ENCODE results near the gene EVC2.

DNA sequence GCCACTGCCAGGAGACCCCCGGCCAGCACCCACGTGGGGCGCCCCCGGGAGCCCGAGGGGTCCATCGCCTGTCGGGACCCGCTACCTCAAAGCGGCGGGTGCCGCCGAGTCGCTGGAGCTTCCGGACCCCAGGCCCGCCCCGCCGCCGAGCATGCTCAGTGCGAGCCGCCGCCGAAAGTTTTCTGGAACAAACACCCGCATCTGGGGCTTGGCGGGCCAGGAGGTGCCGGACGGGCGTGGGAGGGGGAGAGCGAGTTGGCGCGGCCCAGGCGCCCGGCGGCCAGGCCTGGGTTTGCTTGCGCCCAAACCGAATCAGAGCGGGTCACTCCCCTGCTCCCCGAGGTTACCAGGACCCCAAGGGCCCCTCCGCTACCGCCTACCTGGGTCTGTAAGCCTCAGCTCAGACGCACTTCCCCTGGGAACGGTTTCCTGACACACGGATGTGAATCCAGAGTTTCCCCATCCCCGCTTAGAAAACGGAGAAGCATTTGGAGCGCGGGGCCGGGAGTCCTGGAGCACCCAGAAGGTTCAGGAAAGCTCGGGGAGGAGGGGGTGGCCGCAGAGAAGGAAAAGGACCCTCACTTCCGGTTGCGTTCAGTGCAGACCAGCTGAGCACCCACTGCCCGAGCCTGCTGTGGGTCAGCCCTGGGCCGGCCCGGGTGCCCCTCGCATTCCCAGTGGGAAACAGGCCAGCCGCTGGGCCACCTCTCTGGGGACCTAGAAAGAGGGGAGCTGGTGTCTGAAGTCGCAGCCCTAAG lies at the start of gene EVC2:
- TF ChIP-seq, protein P1, sequence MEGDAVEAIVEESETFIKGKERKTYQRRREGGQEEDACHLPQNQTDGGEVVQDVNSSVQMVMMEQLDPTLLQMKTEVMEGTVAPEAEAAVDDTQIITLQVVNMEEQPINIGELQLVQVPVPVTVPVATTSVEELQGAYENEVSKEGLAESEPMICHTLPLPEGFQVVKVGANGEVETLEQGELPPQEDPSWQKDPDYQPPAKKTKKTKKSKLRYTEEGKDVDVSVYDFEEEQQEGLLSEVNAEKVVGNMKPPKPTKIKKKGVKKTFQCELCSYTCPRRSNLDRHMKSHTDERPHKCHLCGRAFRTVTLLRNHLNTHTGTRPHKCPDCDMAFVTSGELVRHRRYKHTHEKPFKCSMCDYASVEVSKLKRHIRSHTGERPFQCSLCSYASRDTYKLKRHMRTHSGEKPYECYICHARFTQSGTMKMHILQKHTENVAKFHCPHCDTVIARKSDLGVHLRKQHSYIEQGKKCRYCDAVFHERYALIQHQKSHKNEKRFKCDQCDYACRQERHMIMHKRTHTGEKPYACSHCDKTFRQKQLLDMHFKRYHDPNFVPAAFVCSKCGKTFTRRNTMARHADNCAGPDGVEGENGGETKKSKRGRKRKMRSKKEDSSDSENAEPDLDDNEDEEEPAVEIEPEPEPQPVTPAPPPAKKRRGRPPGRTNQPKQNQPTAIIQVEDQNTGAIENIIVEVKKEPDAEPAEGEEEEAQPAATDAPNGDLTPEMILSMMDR (optimal IDR thresholded peaks at IDR 0.05 in 1 of 3, IDR thresholded peaks at IDR 0.05 in 1 of 3, conservative IDR thresholded peaks at IDR 0.05 in 1 of 3; ENCODE audit: extremely low read depth in 1 of 3, insufficient read depth in 2 of 3, low read length in 3 of 3): no peak
- no peak for TF ChIP-seq EZH2 (IDR thresholded peaks at IDR 0.05; ENCODE audit: low read length)
